SU-DHL-6 (cell line): ENCODE data around the gene MTX1.

Source experiments
- H2AFZ ChIP-seq: fragments of 200-600 bp; sonication (generic); 2 replicates; pipeline ENCODE4 v1.6.1; 2014; ENCODE audit warnings: low read depth, mild to moderate bottlenecking, moderate library complexity, mixed read lengths, antibody characterized with exemption, low read length; ENCODE audit not compliant: severe bottlenecking
- H3F3A ChIP-seq: fragments of 200-600 bp; shearing (Covaris generic); 2 replicates; pipeline ENCODE4 v1.6.0; 2016; ENCODE audit warnings: antibody characterized with exemption, mild to moderate bottlenecking; ENCODE audit not compliant: insufficient read depth
- H3K27ac ChIP-seq: fragments of 200-600 bp; sonication (generic); 2 replicates; pipeline ENCODE4 v1.5.1; 2016; ENCODE audit warnings: low read depth, mild to moderate bottlenecking, low read length, moderate library complexity, mixed read lengths
- H3K27me3 ChIP-seq: fragments of 200-600 bp; sonication (generic), shearing (Covaris generic); 2 replicates; pipeline ENCODE4 v1.6.0; 2014; ENCODE audit warnings: mild to moderate bottlenecking, low read length
- H3K36me3 ChIP-seq: fragments of 200-600 bp; sonication (generic); 2 replicates; pipeline ENCODE4 v1.6.1; 2014; ENCODE audit warnings: mild to moderate bottlenecking, low read length, mixed read lengths
- H3K4me2 ChIP-seq: fragments of 300-600, 200-600 bp; shearing (Covaris generic), sonication (generic); 2 replicates; pipeline ENCODE4 v1.6.0; 2014; ENCODE audit warnings: low read length, low read depth, mild to moderate bottlenecking; ENCODE audit not compliant: poor library complexity, severe bottlenecking
- H3K4me3 ChIP-seq: fragments of 200-600 bp; sonication (generic); 2 replicates; pipeline ENCODE4 v1.5.1; 2014; ENCODE audit warnings: antibody characterized with exemption, low read length, mild to moderate bottlenecking, mixed read lengths; ENCODE audit not compliant: insufficient read depth, poor library complexity, severe bottlenecking
- H3K79me2 ChIP-seq: fragments of 200-600 bp; sonication (generic); 2 replicates; pipeline ENCODE4 v1.6.1; 2014; ENCODE audit warnings: mild to moderate bottlenecking, low read length, moderate library complexity; ENCODE audit not compliant: insufficient read depth
- H3K9ac ChIP-seq: fragments of 200-600 bp; sonication (generic); 2 replicates; pipeline ENCODE4 v1.7.0; 2014; ENCODE audit warnings: mild to moderate bottlenecking, low read length
- H3K9me2 ChIP-seq: fragments of 200-600 bp; sonication (generic); replicated peaks from 2 replicates; pipeline ENCODE4 v1.6.1; 2014; ENCODE audit warnings: low read length; ENCODE audit not compliant: insufficient read depth
- H3K9me3 ChIP-seq: fragments of 200-600 bp; sonication (generic); 2 replicates; pipeline ENCODE4 v1.6.1; 2014; ENCODE audit warnings: low read length, mixed read lengths; ENCODE audit not compliant: insufficient read depth
- H4K20me1 ChIP-seq: fragments of 200-600 bp; sonication (generic); 2 replicates; pipeline ENCODE4 v1.6.1; 2014; ENCODE audit warnings: low read depth, mild to moderate bottlenecking, antibody characterized with exemption, low read length, moderate library complexity, mixed read lengths
- CTCF ChIP-seq: fragments of 200-600 bp; sonication (generic); IDR thresholded peaks from one replicate; pipeline ENCODE4 v1.5.1; 2017; ENCODE audit warnings: antibody characterized with exemption, mild to moderate bottlenecking, low read length, moderate library complexity; ENCODE audit not compliant: insufficient read depth, poor library complexity, severe bottlenecking
- EZH2phosphoT487 ChIP-seq: fragments of 200-600 bp; sonication (generic), shearing (Covaris generic); conservative IDR thresholded peaks from 2 replicates; pipeline ENCODE4 v1.6.1; 2018; ENCODE audit warnings: mild to moderate bottlenecking, antibody characterized with exemption, low read length, moderate library complexity, mixed read lengths

Gene MTX1

GRCh38 chr1:155183775-155184221, 24.7 kb upstream of the MTX1 start:
- no peak overlapping the region for H3K9ac ChIP-seq

GRCh38 chr1:155184351-155184811, 24.1 kb upstream of the MTX1 start:
- H3F3A ChIP-seq, result no peaks in the 10 kb centered on the region
- H2AFZ ChIP-seq, result no peak overlapping the region
- no peaks in the 10 kb centered on the region for H3K79me2 ChIP-seq
- H3K9me2 ChIP-seq, result no peaks in the 10 kb centered on the region
- no peak overlapping the region for H3K9ac ChIP-seq
- no peak overlapping the region for H3K4me2 ChIP-seq
- no peaks in the 10 kb centered on the region for H3K27me3 ChIP-seq
- H3K36me3 ChIP-seq, result no peaks in the 10 kb centered on the region
- no peak overlapping the region for H3K4me3 ChIP-seq
- no peaks in the 10 kb centered on the region for H3K9me3 ChIP-seq
- no peaks in the 10 kb centered on the region for H4K20me1 ChIP-seq
- no peak overlapping the region for H3K27ac ChIP-seq
- TF ChIP-seq EZH2phosphoT487, result no peak
- no peak for TF ChIP-seq CTCF

More at GRCh38 chr1:155183775-155184221, 24.7 kb upstream of the MTX1 start:
- Histone ChIP-seq H2AFZ (no peak overlapping the region), H3K27ac (no peak overlapping the region), H3K4me2 (no peak overlapping the region), H3K79me2 (no peaks in the 10 kb centered on the region), H3K9me3 (no peaks in the 10 kb centered on the region), H3K27me3 (no peaks in the 10 kb centered on the region), H3K4me3 (no peak overlapping the region), H3K9me2 (no peaks in the 10 kb centered on the region), H4K20me1 (no peaks in the 10 kb centered on the region), H3F3A (no peaks in the 10 kb centered on the region), H3K36me3 (no peaks in the 10 kb centered on the region)
- TF ChIP-seq EZH2phosphoT487 (no peak), CTCF (no peak)

DNA sequence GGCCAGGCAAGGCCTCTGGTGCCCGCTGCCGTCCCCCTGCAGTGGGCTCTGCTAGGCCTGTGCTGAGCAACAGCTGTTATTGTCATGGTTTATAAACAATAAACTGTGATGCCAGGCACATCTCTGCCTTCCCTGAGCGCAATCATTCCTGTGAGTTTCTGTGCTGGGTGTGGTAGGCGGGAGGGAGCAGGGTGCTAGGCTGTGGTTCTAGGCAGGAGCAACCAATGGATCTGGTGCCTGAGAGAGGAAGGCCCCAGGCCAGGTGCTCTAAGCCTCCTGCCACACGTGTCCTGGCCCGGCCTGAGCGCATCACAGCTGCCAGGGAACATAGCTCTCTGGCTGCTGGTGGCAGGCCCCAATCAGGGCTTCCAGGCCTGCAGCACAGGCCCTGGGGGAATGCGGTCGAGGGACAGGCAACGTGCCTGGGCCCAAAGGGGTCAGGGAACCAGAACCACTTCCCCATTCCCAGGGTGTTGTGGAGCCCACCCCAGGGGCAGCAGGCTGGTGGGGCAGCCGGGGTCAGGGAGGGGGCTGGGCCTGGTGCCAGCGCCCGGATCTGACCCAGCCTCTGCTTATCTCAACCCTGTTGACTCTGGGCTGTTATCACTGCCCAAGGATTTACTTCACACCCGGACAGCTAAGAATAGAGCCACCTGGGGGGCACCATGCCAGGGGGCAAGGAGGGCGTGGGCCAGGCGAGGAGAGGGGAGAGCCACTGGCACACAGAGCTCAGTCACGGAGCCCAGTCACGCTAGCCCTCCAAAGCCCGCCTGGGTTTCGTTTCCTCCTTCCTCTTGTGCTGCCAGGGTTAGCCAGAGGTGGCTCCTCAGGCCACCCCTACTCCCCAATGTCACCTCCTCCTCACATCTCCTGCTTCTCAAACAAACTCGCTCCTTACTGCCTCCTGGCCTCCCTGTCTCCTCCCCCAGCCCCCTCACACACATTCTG, 23.4 kb upstream of the MTX1 start:
- Histone ChIP-seq H3F3A (no peaks in the 10 kb centered on the region), H4K20me1 (no peaks in the 10 kb centered on the region), H3K9me3 (no peaks in the 10 kb centered on the region), H3K79me2 (no peaks in the 10 kb centered on the region), H3K27me3 (no peaks in the 10 kb centered on the region), H2AFZ (no peak overlapping the region), H3K4me2 (peak overlapping the region; percentile 26), H3K27ac (peak overlapping the region; percentile 35), H3K9ac (peak overlapping the region; percentile 26; the same call in 1 of the 2 replicates), H3K36me3 (no peaks in the 10 kb centered on the region), H3K4me3 (no peak overlapping the region), H3K9me2 (no peaks in the 10 kb centered on the region)
- no peak for TF ChIP-seq CTCF
- no peak for TF ChIP-seq EZH2phosphoT487
